ENCODE measurements around the gene KCNQ1. TPM values are rescaled to one million over a fixed set of nuclear protein-coding genes. Genes with fewer than 3 reads are reported as not detected.

The KCNQ1 gene
- total RNA-seq, 1 donor from 2014 or later, result 2.6 TPM

GRCh38 chr11:2758751-2759150 lies 313.9 kb downstream of the KCNQ1 start:
- H3K27ac ChIP-seq (ENCODE audit: low read depth, low read length), result no peak overlapping the region
- no peaks in the 10 kb centered on the region for H3K27me3 ChIP-seq (ENCODE audit: control insufficient read depth in 3 of 3, insufficient read depth in 3 of 3, low read length in 3 of 3)
- no peaks in the 10 kb centered on the region for H3K36me3 ChIP-seq (ENCODE audit: control insufficient read depth in 3 of 3, insufficient read depth in 3 of 3, low read length in 3 of 3)
- peaks cover 0 to 4% (median 3%) of the 10 kb centered on the region in 3 donors for H3K9me3 ChIP-seq (ENCODE audit: control insufficient read depth in 3 of 3, low read length in 3 of 3)
- no peak overlapping the region for H3K4me3 ChIP-seq (ENCODE audit: low read length in 3 of 3)
- no peaks in the 10 kb centered on the region for H3K4me1 ChIP-seq (ENCODE audit: control insufficient read depth in 3 of 3, insufficient read depth in 3 of 3, low read length in 3 of 3)
- H3K9ac ChIP-seq (ENCODE audit: low read depth in 1 of 3, low read length in 3 of 3), result no peak overlapping the region

DNA sequence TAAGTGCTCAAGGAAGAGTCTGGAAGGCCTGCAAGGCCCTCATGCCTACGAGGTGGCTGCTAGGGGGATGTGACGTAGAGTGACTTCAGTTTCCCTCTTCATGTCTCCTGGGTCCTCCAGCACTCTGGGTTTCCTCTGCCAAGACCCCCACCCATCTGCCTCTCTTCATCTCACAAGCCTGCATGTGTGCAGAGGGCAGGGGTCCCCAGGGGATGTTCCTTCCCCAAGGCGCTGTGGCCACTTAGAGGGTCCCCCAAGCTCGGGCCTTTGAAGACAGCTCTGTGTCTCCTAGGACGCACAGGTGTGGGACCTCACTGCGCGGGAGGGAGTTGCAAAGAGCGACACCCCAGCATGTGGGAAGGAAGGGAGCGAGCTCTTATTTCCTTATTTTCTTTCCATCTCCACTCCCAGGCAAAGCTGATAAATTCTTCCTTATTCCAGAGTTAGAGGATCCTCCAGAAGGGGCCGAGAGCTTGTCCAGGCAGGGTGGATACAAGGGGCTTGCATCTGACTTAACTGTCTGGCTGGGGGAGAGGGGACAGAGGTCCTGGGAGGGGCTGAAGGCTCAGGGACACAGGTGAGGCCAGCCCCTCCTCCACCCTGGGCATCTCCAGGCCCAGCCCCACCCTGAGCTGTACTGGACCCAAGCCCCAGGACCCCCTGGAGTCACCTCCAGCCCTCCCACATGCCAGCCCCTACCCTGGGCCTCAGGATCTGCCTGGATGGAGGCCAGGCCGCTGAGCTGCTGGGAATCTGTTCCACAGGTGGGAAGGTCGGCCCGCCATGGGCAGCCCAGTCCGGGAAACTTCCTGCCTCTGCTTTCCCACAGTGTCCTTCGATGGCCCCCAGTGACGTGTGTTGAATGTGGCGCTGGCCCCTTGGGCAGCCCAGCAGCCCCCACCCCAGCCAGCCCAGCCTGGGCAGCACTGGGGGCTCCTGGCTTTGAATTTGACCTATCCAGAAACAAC lies 314.7 kb downstream of the KCNQ1 start:
- Histone ChIP-seq H3K27me3 (ENCODE audit: control insufficient read depth in 3 of 3, insufficient read depth in 3 of 3, low read length in 3 of 3) (no peaks in the 10 kb centered on the region), H3K4me3 (ENCODE audit: low read length in 3 of 3) (no peak overlapping the region)

DNA sequence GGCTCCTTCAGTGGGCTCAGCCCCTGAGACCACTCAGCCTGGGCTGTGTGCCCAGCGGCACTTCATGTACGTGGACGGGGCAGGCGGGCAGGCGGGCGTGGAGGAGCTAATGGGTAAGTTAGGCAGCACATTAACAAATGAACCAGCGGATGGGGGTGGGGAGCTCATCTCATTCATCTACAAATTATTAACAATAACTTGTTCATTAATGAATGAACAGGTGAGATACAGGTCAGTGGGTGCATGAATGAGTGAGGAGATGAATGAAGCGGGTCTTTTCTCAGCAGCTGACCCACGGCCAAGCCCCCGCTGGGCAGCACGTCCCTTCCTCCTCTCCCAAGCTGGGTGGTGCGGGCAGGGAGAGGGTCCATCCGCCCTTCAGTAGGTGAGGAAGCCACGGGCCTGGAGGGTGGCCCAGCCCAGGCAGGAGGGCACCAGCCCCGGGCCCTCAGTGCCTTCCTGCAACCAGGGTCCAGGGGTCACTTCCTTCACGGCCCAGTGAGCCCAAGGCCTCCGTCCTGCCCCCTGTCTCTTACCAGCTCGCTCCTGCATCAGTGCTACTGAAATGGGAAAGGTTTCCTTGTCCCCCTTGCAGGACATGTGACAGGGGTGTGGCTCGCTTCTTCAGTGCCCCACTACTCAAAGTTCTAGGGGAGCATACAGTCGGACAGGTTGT lies 315.5 kb downstream of the KCNQ1 start:
- peaks cover 0 to 4% (median 0%) of the 10 kb centered on the region in 3 donors for H3K9me3 ChIP-seq (ENCODE audit: control insufficient read depth in 3 of 3, low read length in 3 of 3)
- no peaks in the 10 kb centered on the region for H3K27me3 ChIP-seq (ENCODE audit: control insufficient read depth in 3 of 3, insufficient read depth in 3 of 3, low read length in 3 of 3)
- H3K4me1 ChIP-seq (ENCODE audit: control insufficient read depth in 3 of 3, insufficient read depth in 3 of 3, low read length in 3 of 3), result no peaks in the 10 kb centered on the region
- H3K9ac ChIP-seq (ENCODE audit: low read depth in 1 of 3, low read length in 3 of 3), result no peak overlapping the region
- no peaks in the 10 kb centered on the region for H3K36me3 ChIP-seq (ENCODE audit: control insufficient read depth in 3 of 3, insufficient read depth in 3 of 3, low read length in 3 of 3)
- H3K4me3 ChIP-seq (ENCODE audit: low read length in 3 of 3), result no peak overlapping the region
- no peak overlapping the region for H3K27ac ChIP-seq (ENCODE audit: low read depth, low read length)

More for the DNA sequence above, 314.7 kb downstream of the KCNQ1 start:
- no peak overlapping the region for H3K27ac ChIP-seq (ENCODE audit: low read depth, low read length)
- no peak overlapping the region for H3K9ac ChIP-seq (ENCODE audit: low read depth in 1 of 3, low read length in 3 of 3)
- no peaks in the 10 kb centered on the region for H3K36me3 ChIP-seq (ENCODE audit: control insufficient read depth in 3 of 3, insufficient read depth in 3 of 3, low read length in 3 of 3)
- peaks cover 0 to 4% (median 0%) of the 10 kb centered on the region in 3 donors for H3K9me3 ChIP-seq (ENCODE audit: control insufficient read depth in 3 of 3, low read length in 3 of 3)
- no peaks in the 10 kb centered on the region for H3K4me1 ChIP-seq (ENCODE audit: control insufficient read depth in 3 of 3, insufficient read depth in 3 of 3, low read length in 3 of 3)

DNA sequence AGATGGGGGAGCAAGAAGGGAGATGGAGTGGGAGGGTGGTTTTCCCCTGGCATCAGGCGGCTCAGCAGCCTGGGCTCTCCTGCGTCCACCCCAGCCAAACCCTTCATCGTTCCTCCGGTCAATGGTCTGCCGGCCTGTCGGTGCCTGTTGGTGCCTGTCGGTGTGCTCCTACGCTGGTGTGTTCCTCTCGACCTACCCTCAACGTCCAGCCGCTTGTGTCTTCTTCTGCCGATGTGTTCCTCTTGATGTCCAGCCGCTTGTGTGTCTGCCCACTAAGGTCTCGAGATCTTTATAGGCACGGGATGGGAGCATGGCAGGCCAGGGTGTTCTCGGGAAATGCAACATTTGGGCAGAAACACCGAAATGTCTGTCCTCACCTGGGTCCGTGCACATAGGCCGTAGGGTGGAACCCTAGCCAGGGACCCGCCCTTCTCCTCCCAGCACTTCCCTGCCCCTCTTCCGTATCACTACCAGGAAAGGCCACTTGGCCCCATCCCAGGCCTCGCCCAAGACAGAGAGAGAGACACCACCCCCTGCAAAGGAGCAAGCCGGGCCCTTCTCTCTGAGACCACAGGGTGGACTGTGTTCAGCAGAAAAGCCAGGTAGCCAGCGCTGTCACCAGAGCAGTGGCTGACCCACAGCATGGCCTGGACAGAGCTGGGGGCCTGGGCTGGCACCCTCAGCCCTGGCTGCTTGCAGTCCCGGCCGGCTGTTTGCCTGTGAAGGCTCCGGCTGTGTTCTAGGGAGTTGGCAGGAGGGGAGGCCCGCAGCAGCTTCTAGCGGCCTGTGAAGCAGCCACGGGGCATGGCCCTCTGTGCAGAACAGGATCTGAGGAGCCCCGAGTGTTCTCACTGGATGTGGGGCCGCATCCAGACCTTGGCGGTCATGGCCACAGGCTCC lies 316.6 kb downstream of the KCNQ1 start:
- peaks cover 0 to 4% (median 0%) of the 10 kb centered on the region in 3 donors for H3K9me3 ChIP-seq (ENCODE audit: control insufficient read depth in 3 of 3, low read length in 3 of 3)
- no peaks in the 10 kb centered on the region for H3K36me3 ChIP-seq (ENCODE audit: control insufficient read depth in 3 of 3, insufficient read depth in 3 of 3, low read length in 3 of 3)
- H3K27ac ChIP-seq (ENCODE audit: low read depth, low read length), result no peak overlapping the region
- no peak overlapping the region for H3K4me3 ChIP-seq (ENCODE audit: low read length in 3 of 3)
- H3K4me1 ChIP-seq (ENCODE audit: control insufficient read depth in 3 of 3, insufficient read depth in 3 of 3, low read length in 3 of 3), result no peaks in the 10 kb centered on the region
- H3K9ac ChIP-seq (ENCODE audit: low read depth in 1 of 3, low read length in 3 of 3), result no peak overlapping the region
- H3K27me3 ChIP-seq (ENCODE audit: control insufficient read depth in 3 of 3, insufficient read depth in 3 of 3, low read length in 3 of 3), result no peaks in the 10 kb centered on the region

- Histone ChIP-seq H3K27me3 (ENCODE audit: control insufficient read depth in 3 of 3, insufficient read depth in 3 of 3, low read length in 3 of 3) (no peaks in the 10 kb centered on the region), H3K9me3 (ENCODE audit: control insufficient read depth in 3 of 3, low read length in 3 of 3) (peaks cover 0 to 4% (median 0%) of the 10 kb centered on the region in 3 donors), H3K4me1 (ENCODE audit: control insufficient read depth in 3 of 3, insufficient read depth in 3 of 3, low read length in 3 of 3) (no peaks in the 10 kb centered on the region), H3K36me3 (ENCODE audit: control insufficient read depth in 3 of 3, insufficient read depth in 3 of 3, low read length in 3 of 3) (no peaks in the 10 kb centered on the region), H3K9ac (ENCODE audit: low read depth in 1 of 3, low read length in 3 of 3) (no peak overlapping the region), H3K27ac (ENCODE audit: low read depth, low read length) (no peak overlapping the region), H3K4me3 (ENCODE audit: low read length in 3 of 3) (no peak overlapping the region)
Observed at GRCh38 chr11:2762031-2762380, 317.2 kb downstream of the KCNQ1 start.

GRCh38 chr11:2762451-2762850 lies 317.6 kb downstream of the KCNQ1 start:
- Histone ChIP-seq H3K4me3 (ENCODE audit: low read length in 3 of 3) (no peak overlapping the region), H3K9me3 (ENCODE audit: control insufficient read depth in 3 of 3, low read length in 3 of 3) (peaks cover 0 to 2% (median 0%) of the 10 kb centered on the region in 3 donors), H3K4me1 (ENCODE audit: control insufficient read depth in 3 of 3, insufficient read depth in 3 of 3, low read length in 3 of 3) (no peaks in the 10 kb centered on the region), H3K27me3 (ENCODE audit: control insufficient read depth in 3 of 3, insufficient read depth in 3 of 3, low read length in 3 of 3) (no peaks in the 10 kb centered on the region), H3K27ac (ENCODE audit: low read depth, low read length) (no peak overlapping the region), H3K9ac (ENCODE audit: low read depth in 1 of 3, low read length in 3 of 3) (no peak overlapping the region), H3K36me3 (ENCODE audit: control insufficient read depth in 3 of 3, insufficient read depth in 3 of 3, low read length in 3 of 3) (no peaks in the 10 kb centered on the region)

GRCh38 chr11:2763984-2764383 lies 319.2 kb downstream of the KCNQ1 start:
- Histone ChIP-seq H3K4me3 (ENCODE audit: low read length in 3 of 3) (no peak overlapping the region), H3K9ac (ENCODE audit: low read depth in 1 of 3, low read length in 3 of 3) (no peak overlapping the region), H3K4me1 (ENCODE audit: control insufficient read depth in 3 of 3, insufficient read depth in 3 of 3, low read length in 3 of 3) (no peaks in the 10 kb centered on the region), H3K9me3 (ENCODE audit: control insufficient read depth in 3 of 3, low read length in 3 of 3) (no peaks in the 10 kb centered on the region), H3K27ac (ENCODE audit: low read depth, low read length) (no peak overlapping the region), H3K27me3 (ENCODE audit: control insufficient read depth in 3 of 3, insufficient read depth in 3 of 3, low read length in 3 of 3) (no peaks in the 10 kb centered on the region), H3K36me3 (ENCODE audit: control insufficient read depth in 3 of 3, insufficient read depth in 3 of 3, low read length in 3 of 3) (no peaks in the 10 kb centered on the region)

GRCh38 chr11:2765491-2765890 lies 320.7 kb downstream of the KCNQ1 start:
- no peak overlapping the region for H3K4me3 ChIP-seq (ENCODE audit: low read length in 3 of 3)
- no peaks in the 10 kb centered on the region for H3K9me3 ChIP-seq (ENCODE audit: control insufficient read depth in 3 of 3, low read length in 3 of 3)
- no peaks in the 10 kb centered on the region for H3K36me3 ChIP-seq (ENCODE audit: control insufficient read depth in 3 of 3, insufficient read depth in 3 of 3, low read length in 3 of 3)
- no peak overlapping the region for H3K9ac ChIP-seq (ENCODE audit: low read depth in 1 of 3, low read length in 3 of 3)
- H3K27ac ChIP-seq (ENCODE audit: low read depth, low read length), result no peak overlapping the region
- no peaks in the 10 kb centered on the region for H3K4me1 ChIP-seq (ENCODE audit: control insufficient read depth in 3 of 3, insufficient read depth in 3 of 3, low read length in 3 of 3)
- H3K27me3 ChIP-seq (ENCODE audit: control insufficient read depth in 3 of 3, insufficient read depth in 3 of 3, low read length in 3 of 3), result no peaks in the 10 kb centered on the region

- no peaks in the 10 kb centered on the region for H3K27me3 ChIP-seq (ENCODE audit: control insufficient read depth in 3 of 3, insufficient read depth in 3 of 3, low read length in 3 of 3)
- H3K9ac ChIP-seq (ENCODE audit: low read depth in 1 of 3, low read length in 3 of 3), result no peak overlapping the region
- no peaks in the 10 kb centered on the region for H3K9me3 ChIP-seq (ENCODE audit: control insufficient read depth in 3 of 3, low read length in 3 of 3)
- no peak overlapping the region for H3K27ac ChIP-seq (ENCODE audit: low read depth, low read length)
- H3K4me3 ChIP-seq (ENCODE audit: low read length in 3 of 3), result no peak overlapping the region
- no peaks in the 10 kb centered on the region for H3K36me3 ChIP-seq (ENCODE audit: control insufficient read depth in 3 of 3, insufficient read depth in 3 of 3, low read length in 3 of 3)
- no peaks in the 10 kb centered on the region for H3K4me1 ChIP-seq (ENCODE audit: control insufficient read depth in 3 of 3, insufficient read depth in 3 of 3, low read length in 3 of 3)
Observed at GRCh38 chr11:2766166-2766565, 321.4 kb downstream of the KCNQ1 start.

Data from skeletal muscle tissue (tissue), 4 donors.